Esophagus muscularis mucosa (tissue), 4 donors: Measurements from ENCODE around the gene TMEM59L. TPM values are rescaled to one million over a fixed set of nuclear protein-coding genes. Genes with fewer than 3 reads are reported as not detected.

ENCODE experiments used
- DNase-seq: peaks from one replicate; pipeline ENCODE4 v3.0.0-alpha.2; 2017; ENCODE audit errors: extremely low spot score
- H3K27ac ChIP-seq, 4 donors: fragments of 200-600 bp; sonication (generic); replicated peaks in 1 of 4; 1 replicate in 3 of 4; 2 replicates in 1 of 4; pipeline ENCODE4 v1.5.1; 2016 to 2019; ENCODE audit warnings: mild to moderate bottlenecking in 1 of 4
- H3K27me3 ChIP-seq, 4 donors: fragments of 200-600 bp; sonication (generic); one replicate each; pipeline versions ENCODE4 v1.5.1 to v1.6.0; 2016 to 2019
- H3K36me3 ChIP-seq, 4 donors: fragments of 200-600 bp; sonication (generic); one replicate each; pipeline ENCODE4 v1.5.1; 2016 to 2019
- H3K4me1 ChIP-seq, 4 donors: fragments of 200-600 bp; sonication (generic); one replicate each; pipeline ENCODE4 v1.5.1; 2016 to 2019
- H3K4me3 ChIP-seq, 4 donors: fragments of 200-600 bp; sonication (generic); 1 replicate in 2 of 4; 2 replicates in 2 of 4; pipeline ENCODE4 v1.5.1; 2016 to 2019; ENCODE audit warnings: mild to moderate bottlenecking in 4 of 4, moderate library complexity in 1 of 4
- H3K9me3 ChIP-seq, 4 donors: fragments of 200-600 bp; sonication (generic); 1 replicate in 3 of 4; 2 replicates in 1 of 4; pipeline ENCODE4 v1.5.1; 2016 to 2019
- CTCF ChIP-seq, 3 experiments: fragments of 200-600 bp in 2 of 3; fragments of 450-650 bp in 1 of 3; sonication (generic) in 2 of 3; IDR thresholded peaks; one replicate each; pipeline ENCODE4 v1.5.1; 2017 to 2019; ENCODE audit warnings: antibody characterized with exemption in 3 of 3, mild to moderate bottlenecking in 2 of 3, moderate library complexity in 1 of 3
- EP300 ChIP-seq: sonication (generic); formaldehyde crosslinking; IDR thresholded peaks from one replicate; pipeline ENCODE4 v1.6.1; 2017; ENCODE audit warnings: antibody characterized with exemption
- POLR2A ChIP-seq: fragments of 450-650 bp; IDR thresholded peaks from one replicate; pipeline ENCODE4 v1.6.1; 2017; ENCODE audit warnings: antibody characterized with exemption, moderate library complexity, mild to moderate bottlenecking, low read depth
- POLR2AphosphoS5 ChIP-seq, 2 donors: sonication (generic); formaldehyde crosslinking; IDR thresholded peaks; one replicate each; pipeline ENCODE4 v1.6.1; 2017; ENCODE audit warnings: antibody characterized with exemption in 2 of 2
- WGBS: methylation state at CpG from one replicate; pipeline ENCODE4 v1.1.5; 2018; 5-methylcytosine and 5-hydroxymethylcytosine counted together
- intact Hi-C: fragments of 100-400 bp; cut with DNase I; formaldehyde crosslinking; loops from one replicate; pipeline ENCODE4 v1.15.1; 2023
- total RNA-seq, 4 donors: library from RNA; depleted of rRNA; stranded (reverse); fragments of >200 nt; gene quantifications; one replicate each; pipeline versions ENCODE4 v1.1.0 to v1.2.1, GENCODE V29; 2016

The TMEM59L gene
- total RNA-seq, 4 donors from 2014 or later = 2.4 to 3.6 (median 2.8) TPM

- DNase-seq = no peak
- H3K9me3 ChIP-seq = no peaks in the 10 kb centered on the region
- 89% methylated on average over 8 of the region's 10 CpGs for WGBS
- intact Hi-C loops = no loop called here
- H3K36me3 ChIP-seq = no peaks in the 10 kb centered on the region
- peaks cover 53 to 90% (median 86%) of the 10 kb centered on the region in 4 donors for H3K4me1 ChIP-seq
- H3K27ac ChIP-seq = peak overlapping the region; percentile 83 to 88 (median 85)
- H3K27me3 ChIP-seq = peaks cover 0 to 4% (median 0%) of the 10 kb centered on the region in 4 donors
- no peak overlapping the region for H3K4me3 ChIP-seq
- TF ChIP-seq POLR2A (no peak), EP300 (no peak), POLR2AphosphoS5 (IDR thresholded peaks at IDR 0.05) (no peak), CTCF (IDR thresholded peaks at IDR 0.05) (no peak)
Measured at GRCh38 chr19:18647807-18648206, 35.1 kb downstream of the TMEM59L start.

GRCh38 chr19:18648973-18649315 is 36.3 kb downstream of the TMEM59L start:
- H3K9me3 ChIP-seq = no peaks in the 10 kb centered on the region
- H3K27me3 ChIP-seq = peaks cover 0 to 4% (median 0%) of the 10 kb centered on the region in 4 donors
- peak overlapping the region; percentile 21 to 50 (median 38) for H3K4me3 ChIP-seq
- H3K36me3 ChIP-seq = no peaks in the 10 kb centered on the region
- no peak for DNase-seq
- TF ChIP-seq POLR2A (no peak), EP300 (peak; percentile 35), POLR2AphosphoS5 (IDR thresholded peaks at IDR 0.05) (peak; percentile 21 to 33), CTCF (IDR thresholded peaks at IDR 0.05) (no peak)
- H3K27ac ChIP-seq = peak overlapping the region; percentile 83 to 88 (median 85)
- intact Hi-C loops = no loop called here
- peaks cover 53 to 92% (median 86%) of the 10 kb centered on the region in 4 donors for H3K4me1 ChIP-seq
- WGBS = 38% methylated on average over 13 of the region's 13 CpGs

GRCh38 chr19:18649371-18650020 is 36.8 kb downstream of the TMEM59L start:
- no peaks in the 10 kb centered on the region for H3K36me3 ChIP-seq
- H3K27ac ChIP-seq = peak overlapping the region; percentile 83 to 88 (median 85)
- H3K9me3 ChIP-seq = no peaks in the 10 kb centered on the region
- peaks cover 0 to 4% (median 0%) of the 10 kb centered on the region in 4 donors for H3K27me3 ChIP-seq
- H3K4me1 ChIP-seq = peaks cover 51 to 86% (median 82%) of the 10 kb centered on the region in 4 donors
- intact Hi-C loops = no loop called here
- DNase-seq = no peak
- TF ChIP-seq EP300 = no peak
- peak in 1 of 2 donors; percentile 21 for TF ChIP-seq POLR2AphosphoS5 (IDR thresholded peaks at IDR 0.05)
- peak overlapping the region; percentile 21 to 50 (median 38) for H3K4me3 ChIP-seq
- WGBS = 6% methylated on average over 16 of the region's 25 CpGs

GRCh38 chr19:18650021-18650390 is 37.3 kb downstream of the TMEM59L start:
- Histone ChIP-seq H3K9me3 (no peaks in the 10 kb centered on the region), H3K4me1 (peaks cover 48 to 83% (median 77%) of the 10 kb centered on the region in 4 donors), H3K36me3 (no peaks in the 10 kb centered on the region), H3K4me3 (peak overlapping the region; percentile 21 to 50 (median 38)), H3K27me3 (peaks cover 0 to 4% (median 0%) of the 10 kb centered on the region in 4 donors), H3K27ac (peak overlapping the region; percentile 83 to 88 (median 85))
- no peak for TF ChIP-seq EP300
- TF ChIP-seq CTCF (IDR thresholded peaks at IDR 0.05) = no peak
- peak in 1 of 2 donors; percentile 48 for TF ChIP-seq POLR2AphosphoS5 (IDR thresholded peaks at IDR 0.05)
- 11% methylated on average over 17 of the region's 17 CpGs for whole genome bisulfite sequencing
- DNase-seq = no peak
- intact Hi-C loops = no loop called here

GRCh38 chr19:18650468-18651041 is 37.9 kb downstream of the TMEM59L start:
- peak; percentile 96 for DNase-seq
- Histone ChIP-seq H3K4me1 (peaks cover 43 to 83% (median 74%) of the 10 kb centered on the region in 4 donors), H3K36me3 (no peaks in the 10 kb centered on the region), H3K9me3 (no peaks in the 10 kb centered on the region), H3K27me3 (peaks cover 0 to 4% (median 0%) of the 10 kb centered on the region in 4 donors), H3K27ac (peak overlapping the region; percentile 83 to 88 (median 85)), H3K4me3 (peak overlapping the region; percentile 21 to 50 (median 38))
- intact Hi-C loops = no loop called here
- 36% methylated on average over 30 of the region's 34 CpGs for WGBS
- TF ChIP-seq EP300 (no peak), POLR2A (no peak), POLR2AphosphoS5 (IDR thresholded peaks at IDR 0.05) (peak; percentile 73 to 78)
